Measurements from ENCODE around the gene FDX1.

The FDX1 gene

GRCh38 chr11:110445437-110445836, 15.7 kb downstream of the FDX1 start:
- Histone ChIP-seq H3K79me2 (ENCODE audit: low read length) (no peaks in the 10 kb centered on the region), H3K4me1 (ENCODE audit: low read length) (no peaks in the 10 kb centered on the region), H3K27ac (ENCODE audit: low read length) (no peak overlapping the region), H3K4me3 (ENCODE audit: low read length) (no peak overlapping the region), H2AFZ (ENCODE audit: low read depth, low read length) (no peak overlapping the region), H3K27me3 (ENCODE audit: low read depth, low read length) (no peaks in the 10 kb centered on the region), H3K4me2 (ENCODE audit: low read length) (no peak overlapping the region), H3K9ac (ENCODE audit: low read length) (no peak overlapping the region), H3K9me3 (ENCODE audit: insufficient read depth, low read length) (no peaks in the 10 kb centered on the region), H4K20me1 (ENCODE audit: insufficient read depth, low read length) (peaks cover 11% of the 10 kb centered on the region), H3K36me3 (replicated peaks; ENCODE audit: low read depth, low read length) (peaks cover 4% of the 10 kb centered on the region)
- no peak for TF ChIP-seq EZH2phosphoT487 (IDR thresholded peaks at IDR 0.05; ENCODE audit: low read depth)
- no peak for TF ChIP-seq CTCF (IDR thresholded peaks at IDR 0.05; ENCODE audit: low read depth, low read length)

- H4K20me1 ChIP-seq (ENCODE audit: insufficient read depth, low read length), result peaks cover 8% of the 10 kb centered on the region
- TF ChIP-seq EZH2phosphoT487 (IDR thresholded peaks at IDR 0.05; ENCODE audit: low read depth) (no peak), CTCF (IDR thresholded peaks at IDR 0.05; ENCODE audit: low read depth, low read length) (no peak)
These were observed 16.3 kb downstream of the FDX1 start for GRCh38 chr11:110446061-110446460.

GRCh38 chr11:110446594-110446993, 16.8 kb downstream of the FDX1 start:
- Histone ChIP-seq H3K9me3 (ENCODE audit: insufficient read depth, low read length) (no peaks in the 10 kb centered on the region), H3K4me3 (ENCODE audit: low read length) (no peak overlapping the region), H3K79me2 (ENCODE audit: low read length) (no peaks in the 10 kb centered on the region), H4K20me1 (ENCODE audit: insufficient read depth, low read length) (peaks cover 8% of the 10 kb centered on the region), H3K4me2 (ENCODE audit: low read length) (no peak overlapping the region), H2AFZ (ENCODE audit: low read depth, low read length) (no peak overlapping the region), H3K9ac (ENCODE audit: low read length) (no peak overlapping the region), H3K27me3 (ENCODE audit: low read depth, low read length) (no peaks in the 10 kb centered on the region), H3K36me3 (replicated peaks; ENCODE audit: low read depth, low read length) (no peaks in the 10 kb centered on the region), H3K4me1 (ENCODE audit: low read length) (no peaks in the 10 kb centered on the region), H3K27ac (ENCODE audit: low read length) (no peak overlapping the region)
- no peak for TF ChIP-seq EZH2phosphoT487 (IDR thresholded peaks at IDR 0.05; ENCODE audit: low read depth)
- TF ChIP-seq CTCF (IDR thresholded peaks at IDR 0.05; ENCODE audit: low read depth, low read length), result no peak

More at GRCh38 chr11:110446061-110446460, 16.3 kb downstream of the FDX1 start:
- no peak overlapping the region for H3K9ac ChIP-seq (ENCODE audit: low read length)
- no peaks in the 10 kb centered on the region for H3K79me2 ChIP-seq (ENCODE audit: low read length)
- H2AFZ ChIP-seq (ENCODE audit: low read depth, low read length), result no peak overlapping the region
- no peaks in the 10 kb centered on the region for H3K27me3 ChIP-seq (ENCODE audit: low read depth, low read length)
- H3K4me2 ChIP-seq (ENCODE audit: low read length), result no peak overlapping the region
- H3K4me3 ChIP-seq (ENCODE audit: low read length), result no peak overlapping the region
- no peaks in the 10 kb centered on the region for H3K4me1 ChIP-seq (ENCODE audit: low read length)
- H3K36me3 ChIP-seq (replicated peaks; ENCODE audit: low read depth, low read length), result no peaks in the 10 kb centered on the region
- no peak overlapping the region for H3K27ac ChIP-seq (ENCODE audit: low read length)
- H3K9me3 ChIP-seq (ENCODE audit: insufficient read depth, low read length), result no peaks in the 10 kb centered on the region

- no peaks in the 10 kb centered on the region for H3K4me1 ChIP-seq (ENCODE audit: low read length)
- H4K20me1 ChIP-seq (ENCODE audit: insufficient read depth, low read length), result peaks cover 8% of the 10 kb centered on the region
- H3K79me2 ChIP-seq (ENCODE audit: low read length), result no peaks in the 10 kb centered on the region
- H3K9ac ChIP-seq (ENCODE audit: low read length), result no peak overlapping the region
- peaks cover 2% of the 10 kb centered on the region for H3K27me3 ChIP-seq (ENCODE audit: low read depth, low read length)
- no peak overlapping the region for H2AFZ ChIP-seq (ENCODE audit: low read depth, low read length)
- TF ChIP-seq EZH2phosphoT487 (IDR thresholded peaks at IDR 0.05; ENCODE audit: low read depth) (no peak), CTCF (IDR thresholded peaks at IDR 0.05; ENCODE audit: low read depth, low read length) (no peak)
- H3K4me3 ChIP-seq (ENCODE audit: low read length), result no peak overlapping the region
- H3K27ac ChIP-seq (ENCODE audit: low read length), result no peak overlapping the region
- no peak overlapping the region for H3K4me2 ChIP-seq (ENCODE audit: low read length)
- H3K36me3 ChIP-seq (replicated peaks; ENCODE audit: low read depth, low read length), result peaks cover 5% of the 10 kb centered on the region
- 0 out of 2 replicates have a peak, but pooled peaks cover 2% of the 10 kb centered on the region for H3K9me3 ChIP-seq (ENCODE audit: insufficient read depth, low read length)
These were observed 17.6 kb downstream of the FDX1 start for GRCh38 chr11:110447343-110447742.

Data from OCI-LY3 (cell line).